GM23338 (cell line): ENCODE measurements around the gene ABCC3.

ENCODE experiments used
- CREB1 ChIP-seq: fragments of 250-450 bp; sonication (Bioruptor Pico); IDR thresholded peaks from 2 replicates; pipeline ENCODE4 v1.5.0; 2020; ENCODE audit warnings: low read depth, mild to moderate bottlenecking, moderate library complexity
- ETS1 ChIP-seq: IDR thresholded peaks from 2 replicates; pipeline ENCODE4 v1.6.1; 2016; ENCODE audit warnings: antibody characterized with exemption
- EZH2 ChIP-seq: fragments of 200-600 bp; sonication (generic); IDR thresholded peaks from one replicate; pipeline ENCODE4 v1.8.0; 2017; ENCODE audit warnings: antibody characterized with exemption, mild to moderate bottlenecking, low read depth; ENCODE audit not compliant: unreplicated experiment
- EZH2phosphoT487 ChIP-seq: fragments of 200-600 bp; sonication (generic); IDR thresholded peaks from one replicate; pipeline ENCODE4 v1.8.1; 2018; ENCODE audit warnings: antibody characterized with exemption; ENCODE audit not compliant: unreplicated experiment
- JUNB ChIP-seq: IDR thresholded peaks from one replicate; pipeline ENCODE4 v1.6.1; 2016; ENCODE audit warnings: antibody characterized with exemption; ENCODE audit not compliant: unreplicated experiment
- POLR2AphosphoS5 ChIP-seq: IDR thresholded peaks from 2 replicates; pipeline ENCODE4 v1.6.1; 2016; ENCODE audit warnings: antibody characterized with exemption, low read depth
- REST ChIP-seq: IDR thresholded peaks from one replicate; pipeline ENCODE4 v1.6.1; 2018; ENCODE audit warnings: antibody characterized with exemption; ENCODE audit not compliant: unreplicated experiment
- STAT1 ChIP-seq: IDR thresholded peaks from one replicate; pipeline ENCODE4 v1.6.1; 2016; ENCODE audit warnings: antibody characterized with exemption; ENCODE audit not compliant: unreplicated experiment
- ZNF114 ChIP-seq: fragments of 250-450 bp; sonication (Bioruptor Pico); IDR thresholded peaks from 2 replicates; pipeline ENCODE4 v1.5.0; 2020; ENCODE audit warnings: mild to moderate bottlenecking, moderate library complexity
- ZNF331 ChIP-seq: fragments of 250-450 bp; sonication (Bioruptor Pico); IDR thresholded peaks from 2 replicates; pipeline ENCODE4 v1.5.0; 2020; ENCODE audit warnings: low read depth, mild to moderate bottlenecking, moderate library complexity
- TF ChIP-seq, protein P1 (sequence below), 2 experiments: fragments of 200-600 bp in 1 of 2; sonication (generic) in 1 of 2; conservative IDR thresholded peaks; 2 replicates each; pipeline versions ENCODE4 v1.5.1 to v1.6.1; 2016 to 2017; ENCODE audit warnings: antibody characterized with exemption in 2 of 2, low read depth in 2 of 2, mild to moderate bottlenecking in 2 of 2, moderate library complexity in 1 of 2

DNA sequence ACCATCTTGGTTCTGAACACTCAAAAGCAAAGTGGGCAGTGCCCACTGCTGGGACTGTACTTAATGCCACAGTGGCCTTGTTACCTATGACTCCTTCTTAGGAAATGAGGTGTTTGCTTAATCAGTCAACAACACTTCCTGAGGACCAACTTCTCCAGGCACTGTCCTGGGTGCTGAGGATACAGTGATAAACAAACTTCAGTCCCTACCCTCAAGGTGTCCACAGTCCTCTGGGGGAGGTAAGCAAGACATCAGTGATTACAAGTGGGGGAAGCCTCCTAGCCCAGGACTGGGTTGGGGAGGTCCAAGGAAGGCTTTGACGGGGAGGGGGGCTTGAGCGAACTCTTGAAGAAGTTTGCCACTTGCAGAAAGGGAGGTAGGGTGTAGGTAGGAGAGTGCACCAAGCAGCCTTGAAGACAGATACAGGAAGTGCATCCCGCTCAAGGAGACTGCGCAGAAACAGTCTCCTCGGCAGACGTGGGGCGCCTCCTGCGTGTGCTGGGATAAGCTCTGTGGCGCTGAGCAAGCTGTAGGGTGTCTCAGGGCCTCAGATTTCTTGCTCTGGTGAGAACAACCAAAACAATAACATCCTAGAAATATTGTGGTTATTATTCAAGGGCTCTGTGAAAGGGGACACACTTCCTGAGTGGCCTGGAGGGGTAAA lies 2.6 kb upstream of the ABCC3 start:
- TF ChIP-seq, protein P1, sequence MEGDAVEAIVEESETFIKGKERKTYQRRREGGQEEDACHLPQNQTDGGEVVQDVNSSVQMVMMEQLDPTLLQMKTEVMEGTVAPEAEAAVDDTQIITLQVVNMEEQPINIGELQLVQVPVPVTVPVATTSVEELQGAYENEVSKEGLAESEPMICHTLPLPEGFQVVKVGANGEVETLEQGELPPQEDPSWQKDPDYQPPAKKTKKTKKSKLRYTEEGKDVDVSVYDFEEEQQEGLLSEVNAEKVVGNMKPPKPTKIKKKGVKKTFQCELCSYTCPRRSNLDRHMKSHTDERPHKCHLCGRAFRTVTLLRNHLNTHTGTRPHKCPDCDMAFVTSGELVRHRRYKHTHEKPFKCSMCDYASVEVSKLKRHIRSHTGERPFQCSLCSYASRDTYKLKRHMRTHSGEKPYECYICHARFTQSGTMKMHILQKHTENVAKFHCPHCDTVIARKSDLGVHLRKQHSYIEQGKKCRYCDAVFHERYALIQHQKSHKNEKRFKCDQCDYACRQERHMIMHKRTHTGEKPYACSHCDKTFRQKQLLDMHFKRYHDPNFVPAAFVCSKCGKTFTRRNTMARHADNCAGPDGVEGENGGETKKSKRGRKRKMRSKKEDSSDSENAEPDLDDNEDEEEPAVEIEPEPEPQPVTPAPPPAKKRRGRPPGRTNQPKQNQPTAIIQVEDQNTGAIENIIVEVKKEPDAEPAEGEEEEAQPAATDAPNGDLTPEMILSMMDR (conservative IDR thresholded peaks at IDR 0.05; ENCODE audit: low read depth in 2 of 2): no peak
- TF ChIP-seq EZH2phosphoT487: no peak
- TF ChIP-seq POLR2AphosphoS5: no peak
- no peak for TF ChIP-seq EZH2
- no peak for TF ChIP-seq ETS1
- TF ChIP-seq CREB1: no peak
- TF ChIP-seq REST: no peak
- no peak for TF ChIP-seq ZNF331 (CRISPR knock-in tag)
- no peak for TF ChIP-seq ZNF114 (CRISPR knock-in tag)
- TF ChIP-seq JUNB: no peak
- TF ChIP-seq STAT1: no peak
